Measurements from ENCODE around the gene NAT8L.

Gene NAT8L

DNA sequence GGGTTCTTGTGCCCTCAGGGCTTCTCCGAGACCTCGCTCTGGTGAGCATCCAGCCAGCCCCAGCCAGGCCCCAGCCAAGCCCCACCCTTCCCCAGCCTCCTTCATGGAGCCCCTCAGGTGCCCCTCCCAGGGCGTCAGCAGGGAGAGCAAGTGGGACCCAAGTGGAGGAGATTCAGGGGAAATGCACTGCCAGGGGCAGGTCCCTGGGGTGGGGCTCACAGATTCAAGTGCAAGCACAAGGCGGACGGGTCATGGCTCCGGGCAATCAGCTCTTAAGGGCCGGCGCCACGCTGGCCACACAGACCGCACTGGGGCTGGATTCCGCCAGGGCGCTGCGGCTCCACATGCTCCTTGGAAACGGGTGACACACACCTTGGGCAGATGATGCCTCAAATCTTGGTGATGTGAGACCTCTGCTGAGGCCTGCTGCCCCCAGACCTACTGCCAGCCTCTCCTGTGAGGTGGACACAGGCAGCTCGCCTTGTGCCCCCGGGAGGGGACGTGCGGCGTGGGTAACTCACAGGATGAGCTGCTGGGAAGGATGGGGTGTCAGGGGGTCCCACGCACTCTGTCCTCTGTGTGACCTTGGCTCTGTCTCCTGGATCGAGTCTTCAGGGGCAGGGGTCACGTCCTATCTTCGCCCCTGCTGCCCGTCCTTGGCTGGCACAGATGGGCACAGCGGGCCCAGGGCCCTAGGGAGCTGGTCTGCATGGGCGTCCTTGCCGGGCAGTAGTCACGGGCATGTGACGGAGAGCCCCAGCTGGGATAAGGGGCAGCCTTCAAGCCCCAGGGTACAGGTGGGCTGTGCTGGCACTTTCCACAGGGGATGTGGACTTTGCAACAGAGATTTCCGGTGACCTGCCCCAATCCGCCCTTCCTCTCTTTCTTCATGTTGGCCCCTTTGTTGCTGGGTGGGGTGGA lies 17.1 kb downstream of the NAT8L start:
- no peak for DNase-seq (ENCODE audit: low spot score)

DNA sequence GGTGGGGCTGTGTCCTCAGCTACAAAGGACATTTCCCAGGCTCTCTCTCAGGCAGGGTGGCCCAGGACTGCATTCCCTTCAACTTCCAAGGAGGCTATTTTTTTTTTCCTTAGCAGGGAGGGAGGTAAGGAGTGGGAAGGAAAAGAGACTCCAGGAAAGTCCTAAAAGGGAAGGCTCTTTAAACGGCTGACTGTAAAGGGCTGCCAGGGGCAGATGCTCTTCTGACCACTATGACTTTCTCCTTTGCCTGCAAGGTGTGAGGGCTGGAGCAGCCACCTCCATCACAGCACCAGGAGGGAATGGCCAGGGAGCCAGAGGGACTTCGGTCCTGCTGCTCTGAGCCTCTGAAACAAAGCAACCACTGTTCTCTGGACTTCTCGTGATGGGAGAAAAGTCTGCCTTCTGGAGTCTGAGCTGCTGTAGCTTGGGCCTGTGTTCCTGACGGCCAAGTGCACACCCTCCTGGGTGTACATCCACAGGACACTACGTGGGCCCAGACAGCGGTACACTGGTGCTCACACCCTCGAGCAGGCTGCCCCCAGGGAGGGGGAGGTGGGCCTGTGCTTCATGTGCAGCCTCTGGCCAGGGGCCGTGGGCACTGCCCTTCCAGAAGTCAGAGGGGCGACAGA lies 17.9 kb downstream of the NAT8L start:
- DNase-seq (ENCODE audit: low spot score): no peak

DNA sequence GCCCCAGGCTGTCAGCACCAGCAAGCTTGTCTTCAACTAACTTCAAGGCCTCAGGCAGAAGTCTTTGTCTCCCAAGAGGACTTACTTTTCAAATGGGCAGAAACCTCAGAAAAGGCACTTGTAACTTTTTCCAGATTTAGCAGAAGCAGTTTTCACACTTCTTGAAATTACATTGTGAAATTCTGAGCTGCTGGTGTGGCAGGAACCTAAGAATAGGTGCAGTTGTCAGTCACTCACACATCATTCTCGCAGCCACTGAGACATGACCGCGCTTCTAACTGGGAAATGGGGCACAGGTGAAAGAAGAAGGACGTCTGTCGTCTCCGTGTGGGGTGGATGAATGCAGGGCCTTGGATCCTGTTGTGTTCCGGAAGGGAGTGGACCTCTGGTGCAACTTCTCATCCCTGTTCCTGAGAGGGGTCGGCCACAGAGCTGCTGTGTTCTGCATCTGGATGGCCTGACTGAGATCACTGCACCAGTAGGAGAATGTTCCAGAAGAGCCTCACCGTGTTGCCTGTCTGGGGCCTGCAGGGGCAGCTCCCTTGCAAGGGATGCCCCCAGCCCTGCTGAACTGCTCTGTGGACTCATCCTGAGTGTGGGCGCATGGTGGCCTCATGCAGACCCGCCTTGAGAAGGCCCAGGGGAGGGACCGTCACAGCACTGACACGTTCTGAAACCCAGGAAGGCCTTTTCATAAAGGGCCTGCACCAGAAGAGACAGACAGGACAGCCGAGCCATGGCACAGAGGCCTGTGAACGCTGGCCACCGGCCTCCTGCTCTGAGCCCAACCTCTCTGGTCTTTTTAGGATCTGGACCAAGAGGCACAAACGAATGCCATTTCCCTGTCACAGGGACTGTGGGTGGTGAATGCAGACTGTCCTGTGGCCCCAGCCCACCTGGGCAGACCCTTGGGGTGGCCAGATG lies 18.7 kb downstream of the NAT8L start:
- DNase-seq (ENCODE audit: low spot score): no peak

DNA sequence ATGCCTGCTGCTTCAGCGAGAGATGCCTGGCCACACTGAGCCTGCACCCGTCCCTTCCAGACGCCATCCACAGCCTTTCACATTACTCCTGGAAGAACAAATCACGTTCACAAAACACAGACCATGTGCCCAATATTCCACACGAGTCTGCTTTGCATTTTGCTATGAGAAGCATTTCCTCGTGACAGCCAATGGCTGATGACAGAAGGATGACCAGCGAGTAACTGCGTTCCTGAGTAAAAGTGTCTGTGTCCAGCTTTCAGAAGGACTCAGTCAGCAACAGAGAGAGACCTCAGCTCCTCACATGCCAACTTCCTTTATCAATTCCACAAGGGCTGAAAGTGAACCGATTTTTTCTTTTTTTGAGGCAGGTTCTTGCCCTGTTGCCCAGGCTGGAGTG lies 19.5 kb downstream of the NAT8L start:
- DNase-seq (ENCODE audit: low spot score): no peak

DNA sequence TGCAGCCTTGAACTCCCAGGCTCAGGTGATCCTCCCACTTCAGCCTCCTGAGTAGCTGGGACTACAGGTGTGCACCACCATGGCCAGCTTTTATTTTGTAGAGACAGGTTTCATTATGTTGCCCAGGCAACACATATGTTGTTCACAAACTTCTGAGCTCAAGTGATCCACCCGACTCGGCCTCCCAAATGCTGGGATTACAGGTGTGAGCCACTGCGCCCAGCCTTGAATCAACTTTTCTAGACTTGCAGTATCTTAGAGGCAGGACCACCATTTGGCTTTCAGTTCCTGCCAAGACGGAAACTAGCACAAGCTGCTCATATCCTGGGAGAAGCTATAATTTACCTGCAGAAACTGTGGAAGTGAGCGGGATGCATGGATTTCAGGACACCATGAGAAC lies 19.9 kb downstream of the NAT8L start:
- no peak for DNase-seq (ENCODE audit: low spot score)

DNA sequence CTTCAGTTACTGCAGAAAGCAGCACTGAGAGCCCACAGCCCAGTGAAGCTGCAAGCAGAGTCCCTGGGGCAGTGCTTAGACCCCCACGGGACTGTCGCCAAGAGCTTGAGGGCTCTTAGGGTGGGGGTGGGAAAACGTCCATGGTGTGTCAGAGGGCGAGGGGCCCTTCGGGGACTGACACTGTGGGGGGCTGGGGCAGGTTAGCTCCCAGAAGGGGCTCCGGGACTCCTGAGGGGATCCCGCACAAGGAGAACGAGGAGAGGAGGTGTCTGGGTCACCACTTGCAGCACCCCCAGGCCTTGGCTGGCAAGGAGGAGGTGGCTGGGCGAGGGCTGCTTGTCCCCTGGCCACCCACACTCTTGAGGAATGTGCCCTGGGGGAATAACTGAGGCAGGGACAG lies 20.8 kb downstream of the NAT8L start:
- no peak for DNase-seq (ENCODE audit: low spot score)

DNA sequence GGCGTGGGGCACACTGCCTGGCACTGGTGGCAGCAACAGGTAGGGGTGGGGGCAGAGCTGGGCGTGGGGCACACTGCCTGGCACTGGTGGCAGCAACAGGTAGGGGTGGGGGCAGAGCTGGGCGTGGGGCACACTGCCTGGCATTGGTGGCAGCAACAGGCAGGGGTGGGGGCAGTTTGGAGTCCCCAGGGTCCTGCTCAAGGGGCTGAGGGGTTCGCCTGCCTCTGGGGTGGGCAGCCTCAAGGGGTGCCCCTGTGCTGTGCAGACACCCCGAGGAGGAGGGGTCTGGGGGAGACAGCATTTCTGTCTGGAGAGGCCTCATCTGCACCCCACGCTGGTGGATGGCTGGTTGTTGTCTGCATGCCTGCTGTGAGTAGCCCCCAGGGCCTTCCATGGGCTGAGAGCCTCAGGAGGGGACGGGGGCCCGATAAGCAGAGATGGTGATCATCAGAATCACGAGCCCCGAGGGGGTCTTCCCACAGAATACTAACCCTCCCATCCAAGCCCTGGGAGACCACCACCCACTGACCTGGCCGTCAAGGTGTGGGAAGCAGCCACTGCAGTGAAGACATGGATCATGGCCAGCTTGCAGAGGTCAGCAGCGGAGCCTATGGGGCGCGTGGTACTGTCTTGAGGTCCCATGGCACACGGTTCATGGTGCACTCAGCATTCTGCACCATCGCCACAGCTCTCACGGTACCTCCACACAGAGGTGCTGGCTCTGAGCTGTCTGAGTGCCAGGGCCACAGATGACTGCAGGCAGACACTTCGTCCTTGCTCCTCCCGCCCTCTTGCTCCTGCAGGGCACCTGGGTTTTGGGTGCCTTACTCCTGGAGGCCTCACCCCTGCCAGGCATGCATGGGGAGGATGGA lies 21.5 kb downstream of the NAT8L start:
- no peak for DNase-seq (ENCODE audit: low spot score)

DNA sequence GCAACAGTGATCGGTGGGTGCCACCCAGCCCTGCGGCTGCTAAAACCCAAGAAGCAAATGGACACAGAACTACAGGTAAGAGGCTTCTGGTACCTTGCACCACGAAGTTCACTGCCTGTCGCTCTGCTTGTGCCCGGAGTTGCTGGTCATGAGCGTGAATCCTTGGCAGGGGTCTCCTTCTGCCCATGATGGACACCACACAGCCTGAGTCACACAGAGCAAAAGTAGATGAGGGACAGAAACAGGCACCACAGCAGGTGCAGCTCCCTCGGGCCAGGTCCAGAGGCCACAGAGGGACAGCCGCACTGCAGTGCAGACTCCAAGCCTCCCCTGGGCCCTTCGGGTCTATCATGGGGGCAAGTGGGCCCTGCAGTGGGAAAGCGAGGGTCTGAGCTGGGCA lies 22.4 kb downstream of the NAT8L start:
- DNase-seq (ENCODE audit: low spot score): no peak

DNA sequence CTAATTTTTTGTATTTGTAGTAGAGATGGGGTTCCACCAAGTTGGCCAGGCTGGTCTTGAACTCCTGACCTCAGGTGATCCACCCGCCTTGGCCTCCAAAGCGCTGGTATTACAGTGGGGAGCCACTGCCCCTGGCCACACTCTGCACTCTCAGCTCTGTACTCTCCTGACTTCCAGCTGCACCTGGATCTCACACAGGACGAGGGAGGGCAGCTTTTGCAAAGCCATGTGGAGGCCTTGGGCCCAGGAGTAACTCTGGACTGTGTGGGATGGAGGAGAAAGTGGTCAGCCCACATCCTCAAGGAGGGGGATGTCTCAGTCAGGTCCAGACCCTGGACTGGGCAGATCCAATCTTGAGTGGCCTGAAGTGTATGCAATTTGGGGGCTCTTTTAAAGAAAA lies 23.0 kb downstream of the NAT8L start:
- no peak for DNase-seq (ENCODE audit: low spot score)

DNA sequence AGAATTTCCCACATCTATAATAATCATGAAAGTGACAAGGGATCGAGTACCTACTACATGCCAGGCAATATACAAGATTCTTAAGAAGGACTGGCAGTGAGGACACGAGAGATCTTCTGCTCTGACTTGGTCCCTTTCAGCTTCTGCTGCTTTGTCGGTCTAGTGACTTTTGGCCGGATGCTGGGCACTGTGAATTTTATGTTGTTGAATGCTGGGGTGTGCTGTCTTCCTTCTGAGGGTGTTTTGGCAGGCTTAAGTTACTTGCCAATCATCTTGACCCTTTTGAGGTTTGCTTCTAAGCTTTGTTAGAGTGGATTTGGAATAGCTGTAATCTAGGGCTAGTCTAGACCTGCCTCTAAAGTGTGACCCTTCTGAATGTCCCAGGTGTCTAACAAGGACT lies 23.5 kb downstream of the NAT8L start:
- DNase-seq (ENCODE audit: low spot score): no peak

DNA sequence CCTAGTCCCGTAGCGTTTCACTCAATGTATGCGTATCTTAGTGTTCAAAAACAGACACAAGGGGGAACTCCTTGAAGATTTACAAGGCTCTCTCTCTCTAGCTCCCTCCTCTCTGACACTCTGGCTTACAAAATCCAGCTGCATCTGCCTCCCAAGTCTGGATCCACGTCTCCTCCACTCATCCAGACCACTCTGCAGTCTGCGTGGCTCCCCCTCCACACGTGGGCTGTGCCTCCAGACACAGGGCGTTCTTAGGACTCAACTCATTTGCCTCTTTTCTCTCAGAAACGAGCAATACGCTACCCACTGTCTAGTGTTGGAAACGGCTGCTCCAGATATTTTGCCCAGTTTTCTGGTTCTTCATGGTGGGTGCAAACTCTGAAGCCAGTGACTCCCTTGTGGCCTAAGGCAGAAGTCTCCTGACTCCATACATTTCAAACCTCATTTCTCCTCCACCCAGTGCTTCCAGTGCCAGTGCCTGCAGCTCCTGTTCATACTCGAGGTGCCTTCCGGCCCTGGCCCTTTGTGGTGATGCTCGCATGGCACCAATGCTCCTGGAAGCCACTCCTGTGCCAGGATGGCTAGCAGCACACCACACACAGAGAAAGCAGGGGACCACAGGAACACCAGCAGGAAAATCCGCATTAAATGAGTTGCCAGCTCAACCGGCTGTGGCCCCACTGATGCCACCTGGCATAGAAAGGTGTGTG lies 24.1 kb downstream of the NAT8L start:
- no peak for DNase-seq (ENCODE audit: low spot score)

DNA sequence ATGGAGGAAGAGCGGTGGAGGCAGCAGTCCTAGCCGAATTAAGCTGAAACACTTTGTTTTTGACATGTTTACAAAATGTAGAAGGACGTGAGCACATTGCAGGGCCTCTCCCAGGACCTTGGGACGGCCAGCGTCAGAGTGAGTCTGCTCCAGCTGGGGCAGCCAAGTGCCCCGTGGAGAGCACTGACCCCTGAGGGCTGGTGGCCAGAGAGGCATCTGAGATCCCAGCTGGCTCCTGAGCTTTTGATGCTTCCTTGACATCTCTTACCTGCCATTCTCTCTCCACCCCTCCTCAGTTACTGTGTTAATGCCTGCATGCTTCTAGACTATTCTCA lies 24.7 kb downstream of the NAT8L start:
- no peak for DNase-seq (ENCODE audit: low spot score)

DNA sequence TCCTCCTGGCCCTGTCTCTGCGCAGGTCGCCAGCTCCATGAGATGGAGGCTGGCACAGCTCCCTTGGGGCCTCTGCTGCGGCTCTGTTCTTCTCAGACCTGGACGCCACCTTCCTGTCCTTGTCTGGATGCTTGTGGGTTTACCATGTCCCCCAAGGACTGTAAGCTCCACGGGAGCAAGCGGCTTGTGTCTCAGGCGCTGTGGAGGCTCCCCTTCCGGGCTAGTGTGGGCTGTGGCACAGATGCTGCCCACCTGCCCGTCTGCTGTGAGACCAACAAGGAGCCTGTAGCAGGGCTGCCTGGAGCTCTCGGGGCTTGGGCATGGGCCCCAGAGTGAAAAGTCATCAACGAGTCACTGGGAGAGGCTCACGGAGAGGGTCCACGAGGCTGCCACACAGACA lies 25.2 kb downstream of the NAT8L start:
- DNase-seq (ENCODE audit: low spot score): no peak

DNA sequence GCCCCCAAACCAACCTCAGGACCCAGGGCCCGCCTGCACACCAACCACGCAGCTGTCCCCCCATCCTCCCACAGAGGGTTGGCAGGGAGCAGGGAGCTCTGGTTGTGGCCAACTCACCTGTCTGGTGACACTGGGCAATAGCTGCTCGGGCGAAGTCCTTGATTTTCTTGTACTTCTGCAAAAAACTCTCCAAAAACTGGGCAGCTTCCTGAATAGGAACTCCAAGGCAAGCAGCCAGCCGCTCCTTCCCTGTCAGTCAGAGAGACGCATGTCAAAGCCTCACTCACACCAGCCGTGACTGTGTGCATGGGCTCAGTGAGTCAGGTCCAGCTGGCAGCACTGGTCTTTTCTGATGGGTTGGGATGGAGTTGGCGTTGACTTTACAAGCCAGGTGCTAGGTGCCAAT lies 26.4 kb downstream of the NAT8L start:
- DNase-seq (ENCODE audit: low spot score): no peak

DNA sequence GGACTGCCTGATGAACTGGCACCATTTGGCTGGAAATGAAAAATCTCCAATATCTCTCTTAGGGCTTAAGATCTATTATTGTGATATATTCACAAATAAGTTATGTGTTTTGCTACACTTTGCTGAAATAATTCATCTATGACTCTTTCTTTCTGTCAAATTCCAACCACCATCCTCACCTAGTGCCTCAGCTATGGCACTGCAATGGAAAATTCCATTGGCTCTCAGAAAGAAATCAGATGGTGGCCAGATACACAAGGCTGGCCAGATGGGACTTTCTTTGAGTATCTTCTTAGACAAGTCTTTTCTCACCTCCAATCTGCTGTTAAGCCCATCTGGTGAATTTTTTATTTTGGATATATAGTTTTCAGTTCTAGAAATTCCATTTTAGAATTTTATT lies 28.0 kb downstream of the NAT8L start:
- DNase-seq (ENCODE audit: low spot score): no peak

DNA sequence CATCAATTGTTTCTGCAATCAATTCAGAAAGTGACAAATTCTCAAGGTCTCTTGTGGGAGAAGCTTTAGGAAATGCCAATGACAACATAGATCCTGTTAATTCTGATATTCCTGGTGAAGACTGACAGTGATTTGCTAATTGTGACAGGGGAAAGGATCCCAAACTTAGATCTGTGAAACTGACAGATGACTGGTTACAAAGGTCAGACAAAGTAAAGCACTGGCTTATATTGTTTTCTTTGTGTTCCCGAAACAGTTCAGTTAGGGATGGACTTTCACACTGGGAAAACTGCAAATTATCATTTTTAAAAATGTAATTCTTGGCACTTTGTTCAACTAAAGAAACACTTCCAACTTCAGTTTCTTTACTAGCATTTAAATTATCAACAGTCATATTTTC lies 30.1 kb downstream of the NAT8L start:
- DNase-seq (ENCODE audit: low spot score): no peak

DNA sequence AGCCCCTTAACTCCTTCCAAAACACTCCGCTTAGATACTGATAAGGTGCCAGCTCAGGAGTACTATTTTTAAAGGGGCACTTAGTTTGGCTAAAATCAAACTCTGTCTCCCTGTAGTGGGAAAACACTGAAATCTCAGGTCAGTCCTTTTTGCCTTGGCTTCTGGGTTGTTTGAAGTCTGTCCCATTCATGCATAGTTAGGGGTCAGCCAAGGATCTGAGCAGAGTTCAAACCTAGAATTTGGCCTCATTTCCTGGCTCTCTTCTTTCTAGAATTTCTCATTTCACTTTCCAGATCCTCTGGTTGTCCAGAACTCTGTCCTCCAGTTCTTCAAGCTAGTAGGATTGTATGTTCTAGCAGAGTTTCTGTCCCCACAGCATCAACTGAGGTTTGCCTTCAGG lies 31.5 kb downstream of the NAT8L start:
- DNase-seq (ENCODE audit: low spot score): no peak

DNA sequence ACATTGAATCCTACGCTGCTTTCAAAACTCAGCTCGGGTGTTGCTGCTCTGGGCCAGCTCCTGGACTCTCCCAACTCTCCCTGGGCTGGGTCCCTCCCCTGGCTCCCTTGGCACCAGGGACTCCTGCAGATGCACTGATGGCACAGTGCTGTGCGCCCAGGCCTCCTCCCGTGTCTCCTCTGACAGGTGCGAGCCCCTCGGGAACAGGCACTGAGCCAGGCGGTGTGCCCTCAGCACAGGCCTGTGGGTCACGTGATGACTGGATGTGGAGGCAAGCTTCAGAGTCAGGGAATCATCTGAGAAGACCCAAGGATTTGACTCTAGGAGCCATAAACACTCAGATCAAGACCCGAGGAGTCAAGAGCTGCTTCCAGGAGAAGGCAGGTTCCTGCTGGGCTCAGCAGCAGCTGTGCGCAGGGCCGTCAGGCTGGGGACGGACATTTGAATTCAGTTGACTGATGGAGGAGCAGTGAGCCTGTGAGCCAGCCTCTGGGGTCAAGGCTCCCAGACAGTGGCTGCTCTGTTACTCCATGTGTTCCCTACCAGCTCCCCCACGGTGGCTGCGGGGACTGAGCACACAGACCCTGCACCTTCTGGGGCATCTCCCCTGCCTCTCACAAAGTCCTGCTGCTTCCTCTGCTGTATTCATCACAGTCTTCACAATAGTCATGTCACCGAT lies 33.0 kb downstream of the NAT8L start:
- DNase-seq (ENCODE audit: low spot score): no peak

DNA sequence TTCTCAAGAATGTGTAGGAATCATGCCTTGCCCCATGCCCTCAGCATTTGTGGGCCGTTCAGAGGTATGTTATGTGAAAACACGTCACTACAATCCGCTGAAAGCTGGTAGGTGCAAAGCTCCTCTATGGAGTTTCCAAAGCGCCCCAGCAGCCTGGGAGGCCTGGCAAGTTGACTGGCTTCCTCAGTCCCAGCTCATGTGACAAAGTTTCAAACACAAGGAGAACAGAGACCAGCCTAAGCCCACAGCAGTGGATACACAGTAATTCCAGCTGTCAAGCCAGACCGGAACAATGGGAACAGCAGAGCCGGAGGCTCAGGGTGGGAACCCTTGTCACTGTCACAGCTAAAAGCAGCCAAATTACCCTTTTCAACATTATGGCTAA lies 33.5 kb downstream of the NAT8L start:
- no peak for DNase-seq (ENCODE audit: low spot score)

DNA sequence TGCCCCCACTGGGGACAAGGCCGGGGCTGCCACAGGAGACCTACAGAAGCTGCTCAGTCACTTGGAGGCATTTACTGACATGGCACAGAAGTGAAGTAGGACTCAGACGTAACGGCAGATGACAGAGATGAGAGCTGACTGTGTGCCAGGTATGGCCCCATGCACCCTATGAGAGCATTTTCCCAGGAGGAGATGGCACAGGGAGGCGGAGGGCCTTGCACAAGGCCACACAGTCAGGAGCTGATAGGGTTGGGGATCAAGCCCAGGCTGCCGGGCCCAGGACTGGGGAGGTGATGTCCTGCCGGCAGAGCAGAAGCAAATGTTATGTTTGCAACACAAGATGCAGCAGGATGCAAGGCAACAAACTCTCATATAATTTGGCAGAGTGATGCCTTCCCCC lies 34.1 kb downstream of the NAT8L start:
- DNase-seq (ENCODE audit: low spot score): no peak

DNA sequence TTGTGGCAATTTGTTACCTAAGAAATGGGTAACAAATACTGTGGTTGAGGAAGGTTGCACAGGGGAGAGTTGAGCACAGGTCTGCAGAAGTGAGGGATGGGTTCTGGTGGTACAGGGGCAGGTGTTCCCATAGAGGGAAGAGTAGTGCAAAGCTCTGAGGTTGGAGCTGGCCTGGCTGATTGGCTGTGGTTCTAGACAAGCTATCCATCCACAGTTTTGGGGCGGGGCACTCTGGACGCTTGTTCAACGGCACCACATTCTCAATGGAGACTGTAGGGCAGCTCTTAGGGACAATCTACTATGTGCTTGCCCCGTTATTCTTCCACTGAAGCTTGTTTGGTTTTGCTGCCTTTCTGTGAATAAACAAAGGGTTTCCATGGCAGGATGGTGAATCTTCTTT lies 35.4 kb downstream of the NAT8L start:
- no peak for DNase-seq (ENCODE audit: low spot score)

Measured in AG08395 (cell line).